ENCODE results near the gene CBR3.

- no peak for TF ChIP-seq CTCF (IDR thresholded peaks at IDR 0.05)
- TF ChIP-seq TCF7L2 (IDR thresholded peaks at IDR 0.05; ENCODE audit: low read depth, low read length), result no peak
- TF ChIP-seq REST (IDR thresholded peaks at IDR 0.05; ENCODE audit: insufficient read depth in 1 of 2, low read depth in 2 of 2, low read length in 1 of 2), result no peak
- no peak for TF ChIP-seq POLR2AphosphoS5 (IDR thresholded peaks at IDR 0.05; ENCODE audit: low read depth, low read length)
- no peak for TF ChIP-seq SIN3A (IDR thresholded peaks at IDR 0.05; ENCODE audit: borderline replicate concordance, insufficient read depth, low read depth, low read length)
These were observed 19.6 kb upstream of the CBR3 start for GRCh38 chr21:36115138-36115730.
